Neuronal stem cell (in vitro differentiated cells): ENCODE measurements around the gene SWAP70.

ENCODE experiments used
- DNase-seq: peaks from one replicate; pipeline ENCODE4 v3.0.0-alpha.2; 2013; ENCODE audit warnings: low spot score
- H2AFZ ChIP-seq: one replicate; pipeline ENCODE4 v1.6.1; 2013; ENCODE audit warnings: mild to moderate bottlenecking, low read length, inconsistent platforms
- H2AK5ac ChIP-seq: 2 replicates; pipeline ENCODE4 v1.6.1; 2013; ENCODE audit warnings: low read depth, mild to moderate bottlenecking, inconsistent platforms, low read length, moderate library complexity, mixed read lengths
- H2BK120ac ChIP-seq: 2 replicates; pipeline ENCODE4 v1.6.1; 2013; ENCODE audit warnings: low read depth, mild to moderate bottlenecking, inconsistent platforms, low read length, moderate library complexity, mixed read lengths
- H2BK12ac ChIP-seq: one replicate; pipeline ENCODE4 v1.6.1; 2013; ENCODE audit warnings: low read length, inconsistent platforms
- H2BK15ac ChIP-seq: 2 replicates; pipeline ENCODE4 v1.6.1; 2013; ENCODE audit warnings: mild to moderate bottlenecking, low read length, inconsistent platforms, mixed read lengths
- H2BK5ac ChIP-seq: one replicate; pipeline ENCODE4 v1.6.1; 2013; ENCODE audit warnings: inconsistent platforms, mild to moderate bottlenecking, low read length, moderate library complexity
- H3K14ac ChIP-seq: one replicate; pipeline ENCODE4 v1.6.1; 2013; ENCODE audit warnings: low read length, inconsistent platforms
- H3K18ac ChIP-seq: 2 replicates; pipeline ENCODE4 v1.6.1; 2013; ENCODE audit warnings: low read length, inconsistent platforms
- H3K23ac ChIP-seq: 2 replicates; pipeline ENCODE4 v1.6.1; 2013; ENCODE audit warnings: low read depth, mild to moderate bottlenecking, mixed read lengths, low read length, inconsistent platforms; ENCODE audit not compliant: poor library complexity
- H3K27ac ChIP-seq: replicated peaks from 3 replicates; pipeline ENCODE4 v1.5.1; 2013; ENCODE audit warnings: low read length, inconsistent platforms
- H3K27me3 ChIP-seq, 3 experiments: 2 replicates each; pipeline ENCODE4 v1.6.1; 2013; ENCODE audit warnings: low read length in 3 of 3, mild to moderate bottlenecking in 2 of 3, inconsistent platforms in 1 of 3, low read depth in 1 of 3, mixed read lengths in 1 of 3, moderate library complexity in 1 of 3; ENCODE audit not compliant: control insufficient read depth in 3 of 3, insufficient read depth in 3 of 3
- H3K36me3 ChIP-seq, 2 donors: replicated peaks in 1 of 2; 2 replicates each; pipeline ENCODE4 v1.6.1; 2013; ENCODE audit warnings: low read length in 2 of 2; ENCODE audit not compliant: control insufficient read depth in 2 of 2, insufficient read depth in 2 of 2
- H3K4ac ChIP-seq: 2 replicates; pipeline ENCODE4 v1.6.1; 2013; ENCODE audit warnings: inconsistent platforms, mild to moderate bottlenecking, low read length, moderate library complexity
- H3K4me1 ChIP-seq, 2 donors: 1 replicate in 1 of 2; 2 replicates in 1 of 2; pipeline ENCODE4 v1.6.1; 2013; ENCODE audit warnings: low read length in 2 of 2, low read depth in 1 of 2; ENCODE audit not compliant: control insufficient read depth in 2 of 2, insufficient read depth in 1 of 2
- H3K4me2 ChIP-seq: one replicate; pipeline ENCODE4 v1.6.1; 2013; ENCODE audit warnings: mild to moderate bottlenecking, low read length, inconsistent platforms; ENCODE audit not compliant: insufficient read depth, poor library complexity, severe bottlenecking
- H3K4me3 ChIP-seq, 2 donors: 2 replicates each; pipeline ENCODE4 v1.5.1; 2013; ENCODE audit warnings: low read length in 2 of 2, mild to moderate bottlenecking in 2 of 2, inconsistent platforms in 1 of 2, moderate library complexity in 1 of 2
- H3K79me1 ChIP-seq: one replicate; pipeline ENCODE4 v1.6.1; 2013; ENCODE audit warnings: low read depth, mild to moderate bottlenecking, inconsistent platforms, low read length, moderate library complexity
- H3K9ac ChIP-seq: one replicate; pipeline ENCODE4 v1.6.1; 2013; ENCODE audit warnings: mild to moderate bottlenecking, low read depth, low read length, inconsistent platforms; ENCODE audit not compliant: poor library complexity
- H3K9me3 ChIP-seq, 2 donors: replicated peaks in 1 of 2; 2 replicates each; pipeline versions ENCODE3 to v1.6.1; 2013; ENCODE audit warnings: low read length in 2 of 2, mild to moderate bottlenecking in 2 of 2, inconsistent platforms in 1 of 2, low read depth in 1 of 2, mixed read lengths in 1 of 2, moderate library complexity in 1 of 2; ENCODE audit not compliant: control insufficient read depth in 2 of 2, insufficient read depth in 1 of 2
- H4K8ac ChIP-seq: one replicate; pipeline ENCODE4 v1.6.1; 2013; ENCODE audit warnings: low read depth, mild to moderate bottlenecking, inconsistent platforms, low read length, moderate library complexity
- H4K91ac ChIP-seq: one replicate; pipeline ENCODE4 v1.6.1; 2013; ENCODE audit warnings: low read length, low read depth, mild to moderate bottlenecking, inconsistent platforms; ENCODE audit not compliant: poor library complexity
- WGBS, 2 donors: extraction: QIAGEN DNeasy Blood & Tissue Kit; methylation state at CpG; one replicate each; pipeline ENCODE4 v1.1.7; 2013; ENCODE audit warnings: missing lambda C conversion rate in 2 of 2, mixed read lengths in 1 of 2; ENCODE audit not compliant: insufficient read length in 2 of 2, insufficient replicate concordance in 1 of 2; ENCODE audit errors: extremely low coverage in 2 of 2; 5-methylcytosine and 5-hydroxymethylcytosine counted together

The SWAP70 gene

GRCh38 chr11:9762531-9762930, 98.7 kb downstream of the SWAP70 start:
- Histone ChIP-seq H3K23ac (no peak overlapping the region), H3K27me3 (no peaks in the 10 kb centered on the region), H3K4me3 (no peak overlapping the region), H4K8ac (no peak overlapping the region), H3K36me3 (no peaks in the 10 kb centered on the region), H3K18ac (no peak overlapping the region), H4K91ac (no peak overlapping the region), H2BK12ac (no peak overlapping the region), H2AFZ (no peak overlapping the region), H3K14ac (no peak overlapping the region), H2BK15ac (no peak overlapping the region), H3K27ac (no peak overlapping the region), H2BK120ac (no peak overlapping the region), H3K4ac (no peak overlapping the region), H3K4me2 (no peak overlapping the region), H3K4me1 (peaks cover 15 to 18% of the 10 kb centered on the region in 2 donors), H3K9ac (no peak overlapping the region), H2AK5ac (no peak overlapping the region), H3K79me1 (no peaks in the 10 kb centered on the region), H3K9me3 (no peaks in the 10 kb centered on the region), H2BK5ac (no peak overlapping the region)
- no CpG with 5 or more reads among the region's 4 CpGs for whole genome bisulfite sequencing, 2 donors
- DNase-seq, result no peak

GRCh38 chr11:9763301-9763700, 99.4 kb downstream of the SWAP70 start:
- no peak overlapping the region for H3K14ac ChIP-seq
- H4K91ac ChIP-seq, result no peak overlapping the region
- H3K9ac ChIP-seq, result no peak overlapping the region
- H2BK120ac ChIP-seq, result no peak overlapping the region
- H2BK5ac ChIP-seq, result no peak overlapping the region
- no peak overlapping the region for H4K8ac ChIP-seq
- no peaks in the 10 kb centered on the region for H3K36me3 ChIP-seq
- no peak for DNase-seq
- no peak overlapping the region for H3K23ac ChIP-seq
- no peak overlapping the region for H2BK15ac ChIP-seq
- H3K4me1 ChIP-seq, result peaks cover 15 to 17% of the 10 kb centered on the region in 2 donors
- no peaks in the 10 kb centered on the region for H3K9me3 ChIP-seq
- no peaks in the 10 kb centered on the region for H3K27me3 ChIP-seq
- no CpG with 5 or more reads among the region's 1 CpG for WGBS, 2 donors
- H2BK12ac ChIP-seq, result no peak overlapping the region
- no peak overlapping the region for H3K4me2 ChIP-seq
- H2AK5ac ChIP-seq, result no peak overlapping the region
- H3K27ac ChIP-seq, result no peak overlapping the region
- H3K4ac ChIP-seq, result no peak overlapping the region
- H3K79me1 ChIP-seq, result no peaks in the 10 kb centered on the region
- no peak overlapping the region for H3K18ac ChIP-seq
- no peak overlapping the region for H3K4me3 ChIP-seq
- no peak overlapping the region for H2AFZ ChIP-seq

- Histone ChIP-seq H4K91ac (no peak overlapping the region), H3K79me1 (no peaks in the 10 kb centered on the region), H3K9me3 (no peaks in the 10 kb centered on the region), H3K14ac (no peak overlapping the region), H2AFZ (peak overlapping the region; percentile 81), H3K18ac (peak overlapping the region; percentile 15), H2BK120ac (no peak overlapping the region), H3K4me2 (no peak overlapping the region), H2BK12ac (no peak overlapping the region), H3K27ac (peak overlapping the region; percentile 12), H3K4ac (no peak overlapping the region), H4K8ac (no peak overlapping the region), H3K36me3 (no peaks in the 10 kb centered on the region), H3K4me3 (no peak overlapping the region), H3K27me3 (no peaks in the 10 kb centered on the region), H3K9ac (no peak overlapping the region), H2BK5ac (no peak overlapping the region), H2AK5ac (no peak overlapping the region), H2BK15ac (no peak overlapping the region), H3K23ac (no peak overlapping the region), H3K4me1 (peaks cover 12 to 15% of the 10 kb centered on the region in 2 donors)
- no peak for DNase-seq
- no CpG with 5 or more reads among the region's 5 CpGs for WGBS, 2 donors
These were observed 101.6 kb downstream of the SWAP70 start for GRCh38 chr11:9765320-9766101.

GRCh38 chr11:9769621-9770020, 105.7 kb downstream of the SWAP70 start:
- Histone ChIP-seq H4K91ac (no peak overlapping the region), H2AFZ (no peak overlapping the region), H3K9me3 (no peaks in the 10 kb centered on the region), H3K4me2 (no peak overlapping the region), H3K36me3 (no peaks in the 10 kb centered on the region), H3K23ac (no peak overlapping the region), H2BK12ac (no peak overlapping the region), H3K4ac (no peak overlapping the region), H2BK5ac (no peak overlapping the region), H2BK15ac (no peak overlapping the region), H2AK5ac (no peak overlapping the region), H3K27ac (no peak overlapping the region), H3K4me3 (no peak overlapping the region), H3K79me1 (no peaks in the 10 kb centered on the region), H3K14ac (no peak overlapping the region), H3K27me3 (no peaks in the 10 kb centered on the region), H3K9ac (no peak overlapping the region), H3K18ac (no peak overlapping the region), H4K8ac (no peak overlapping the region), H3K4me1 (peaks cover 12 to 15% of the 10 kb centered on the region in 2 donors), H2BK120ac (no peak overlapping the region)
- no CpG with 5 or more reads among the region's 4 CpGs for WGBS, 2 donors
- no peak for DNase-seq
